NOMO-1 treated with dmso at 0.1 percent for 144 hours (cell line): ENCODE measurements around the gene NDUFS3.
A peak's percentile ranks its signal among the peaks of the same experiment; 100 is the strongest.
"Not testable (repeated sequence)": the region's sequence is repeated elsewhere in the genome, so short reads cannot be mapped to it uniquely, and the experiment has no call there.

Experiments used
- DNase-seq: peaks from one replicate; lab custom pipeline; 2025; ENCODE audit not compliant: unreplicated experiment; lab: John Stamatoyannopoulos, UW

NDUFS3 gene

DNA sequence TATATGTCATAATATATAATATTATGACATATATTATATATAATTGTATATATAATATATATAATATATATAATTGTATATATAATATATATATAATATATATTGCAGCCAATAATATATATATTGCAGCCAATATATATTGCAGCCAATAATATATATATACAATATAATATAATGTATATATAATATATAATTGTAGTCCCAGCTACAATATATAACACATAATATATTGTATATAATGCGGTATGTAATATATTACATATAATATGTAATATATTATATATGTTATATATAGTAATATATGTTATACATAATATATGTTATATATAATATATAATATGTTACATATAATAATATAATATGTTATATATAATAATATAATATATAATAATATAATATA lies 20.2 kb upstream of the NDUFS3 start:
- DNase-seq = no peak

DNA sequence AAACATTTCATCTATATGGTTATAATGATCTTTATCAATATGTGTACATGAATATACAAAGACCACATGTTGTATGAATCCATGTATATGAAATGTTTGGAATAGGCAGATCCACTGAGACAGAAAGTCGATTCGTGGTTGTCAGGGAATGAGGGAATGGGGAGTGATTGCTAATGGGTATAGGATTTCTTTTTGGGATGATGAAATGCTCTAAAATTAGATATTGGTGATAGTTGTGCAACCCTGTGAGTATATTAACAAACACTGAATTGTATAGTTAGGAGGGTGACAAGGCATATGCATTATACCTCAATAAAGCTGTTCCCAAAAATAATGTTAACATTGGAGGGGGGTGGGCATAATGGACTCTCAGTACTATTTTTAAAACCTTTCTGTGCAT lies 18.4 kb upstream of the NDUFS3 start:
- DNase-seq = no peak

DNA sequence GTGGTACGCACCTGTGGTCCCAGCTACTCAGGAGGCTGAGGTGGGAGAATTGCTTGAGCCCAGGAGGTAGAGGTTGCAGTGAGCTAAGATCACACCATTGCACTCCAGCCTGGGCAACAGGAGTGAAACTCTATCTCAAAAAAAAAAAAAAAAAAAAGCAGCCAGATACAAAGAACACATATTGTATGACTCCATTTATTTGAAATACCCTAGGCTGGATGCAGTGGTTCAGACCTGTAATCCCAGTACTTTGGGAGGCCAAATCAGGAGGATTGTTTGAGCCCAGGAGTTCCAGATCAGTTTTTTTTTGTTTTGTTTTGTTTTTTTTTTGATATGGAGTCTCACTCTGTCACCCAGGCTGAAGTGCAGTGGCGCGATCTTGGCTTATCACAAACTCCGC lies 16.5 kb upstream of the NDUFS3 start:
- DNase-seq = not testable (repeated sequence)

DNA sequence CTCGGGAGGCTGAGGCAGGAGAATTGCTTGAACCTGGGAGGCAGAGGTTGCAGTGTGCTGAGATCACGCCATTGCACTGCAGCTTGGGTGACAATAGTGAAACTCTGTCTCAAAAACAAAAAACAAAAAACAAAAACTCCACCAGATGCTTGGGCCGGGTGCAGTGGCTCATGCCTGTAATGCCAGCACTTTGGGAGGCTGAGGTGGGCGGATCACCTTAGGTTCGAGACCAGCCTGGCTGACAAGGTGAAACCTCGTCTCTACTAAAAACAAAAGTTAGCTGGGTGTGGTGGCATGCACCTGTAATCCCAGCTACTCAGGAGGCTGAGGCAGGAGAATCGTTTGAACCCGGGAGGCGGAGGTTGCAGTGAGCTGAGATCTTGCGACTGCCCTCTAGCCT lies 14.5 kb upstream of the NDUFS3 start:
- not testable (repeated sequence) for DNase-seq

DNA sequence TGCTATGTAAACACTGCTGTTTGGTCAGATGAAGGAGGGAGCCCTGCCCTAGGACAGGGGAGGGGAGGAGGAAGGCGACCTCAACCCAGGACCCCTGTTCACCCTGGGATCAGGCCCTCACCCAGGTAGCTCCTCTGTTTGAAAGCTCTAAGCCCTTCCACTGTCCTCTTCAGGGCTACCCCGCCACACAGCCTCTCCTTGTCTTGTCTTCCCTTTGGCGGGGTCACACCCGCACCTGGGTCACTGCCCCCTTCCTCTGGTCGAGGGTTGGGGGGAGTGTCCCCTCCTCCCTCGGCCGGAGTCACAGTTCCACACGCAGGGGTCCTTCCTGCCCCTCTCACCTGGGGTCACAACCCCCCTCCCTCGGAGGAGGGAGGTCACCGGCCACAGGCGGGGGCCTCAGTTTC lies 13.9 kb upstream of the NDUFS3 start:
- DNase-seq = no peak

DNA sequence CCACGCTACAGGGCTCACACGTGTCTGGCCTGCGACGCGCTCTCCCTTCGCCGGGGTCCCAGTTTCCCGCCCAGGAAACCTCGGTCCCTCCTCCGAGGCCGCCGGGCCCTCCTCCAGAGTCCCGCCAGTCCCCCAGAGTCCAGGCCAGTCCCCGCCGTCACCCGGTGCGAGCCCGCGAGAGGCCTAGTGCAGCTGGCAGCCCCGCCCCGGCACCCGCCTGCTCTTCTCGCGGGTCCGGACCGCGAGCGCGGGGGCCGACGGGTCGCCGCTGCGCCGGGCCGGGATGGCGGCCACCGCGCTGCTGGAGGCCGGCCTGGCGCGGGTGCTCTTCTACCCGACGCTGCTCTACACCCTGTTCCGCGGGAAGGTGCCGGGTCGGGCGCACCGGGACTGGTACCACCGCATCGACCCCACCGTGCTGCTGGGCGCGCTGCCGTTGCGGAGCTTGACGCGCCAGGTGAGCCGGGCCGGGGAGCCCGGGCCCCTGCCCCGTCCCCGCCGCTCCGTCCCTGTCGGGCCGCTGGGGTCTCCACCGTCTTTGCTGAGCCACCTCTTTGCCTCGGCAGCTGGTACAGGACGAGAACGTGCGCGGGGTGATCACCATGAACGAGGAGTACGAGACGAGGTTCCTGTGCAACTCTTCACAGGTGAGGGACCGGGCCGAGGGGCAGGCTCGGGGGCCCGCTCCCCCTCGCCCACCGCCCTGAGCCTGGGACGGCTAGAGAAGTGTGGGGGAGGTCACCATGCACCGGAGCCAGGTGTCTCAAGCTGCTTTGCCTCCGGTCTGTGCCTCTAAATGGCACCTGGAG lies 13.3 kb upstream of the NDUFS3 start, which contains the start of gene PTPMT1:
TSS of gene PTPMT1 (plus strand) at position 260 of the 809 bp plus-strand sequence. CDS start at position 284, 24 bp downstream.
- peak; percentile 68 for DNase-seq

DNA sequence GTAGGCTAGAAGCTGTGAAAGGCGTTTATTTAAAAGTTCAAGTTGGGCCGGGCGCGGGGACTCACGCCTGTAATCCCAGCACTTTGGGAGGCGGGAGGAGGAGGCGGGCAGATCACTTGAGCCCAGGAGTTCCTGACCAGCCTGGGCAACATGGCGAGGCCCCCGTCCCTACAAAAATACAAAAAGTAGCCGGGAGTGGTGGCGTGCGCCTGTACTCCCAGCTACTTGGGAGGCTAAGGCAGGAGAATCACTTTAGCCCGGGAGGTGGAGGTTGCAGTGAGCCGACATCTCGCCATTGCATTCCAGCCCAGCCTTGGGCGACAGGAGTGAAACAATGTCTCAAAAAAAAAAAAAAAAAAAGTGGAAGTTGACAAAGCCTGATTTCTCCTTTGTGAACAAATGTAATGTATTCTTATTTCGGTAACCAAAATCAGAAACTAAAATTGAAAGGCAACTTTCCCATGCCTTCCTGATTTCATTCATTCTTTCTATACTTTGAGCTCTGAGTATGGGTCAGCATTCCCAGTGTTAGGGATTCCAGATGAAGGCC lies 12.7 kb upstream of the NDUFS3 start:
- no peak for DNase-seq

DNA sequence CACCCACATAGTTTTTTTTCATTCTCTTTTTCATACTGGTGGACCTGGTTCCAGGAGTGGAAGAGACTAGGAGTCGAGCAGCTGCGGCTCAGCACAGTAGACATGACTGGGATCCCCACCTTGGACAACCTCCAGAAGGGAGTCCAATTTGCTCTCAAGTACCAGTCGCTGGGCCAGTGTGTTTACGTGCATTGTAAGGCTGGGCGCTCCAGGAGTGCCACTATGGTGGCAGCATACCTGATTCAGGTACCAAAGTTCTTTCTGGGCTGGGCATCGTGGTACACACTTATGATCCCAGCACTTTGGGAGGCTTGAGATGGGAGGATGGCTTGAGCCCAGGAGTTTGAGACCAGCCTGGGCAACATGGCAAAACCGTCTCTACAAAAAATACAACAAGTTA lies 9.2 kb upstream of the NDUFS3 start:
- no peak for DNase-seq

DNA sequence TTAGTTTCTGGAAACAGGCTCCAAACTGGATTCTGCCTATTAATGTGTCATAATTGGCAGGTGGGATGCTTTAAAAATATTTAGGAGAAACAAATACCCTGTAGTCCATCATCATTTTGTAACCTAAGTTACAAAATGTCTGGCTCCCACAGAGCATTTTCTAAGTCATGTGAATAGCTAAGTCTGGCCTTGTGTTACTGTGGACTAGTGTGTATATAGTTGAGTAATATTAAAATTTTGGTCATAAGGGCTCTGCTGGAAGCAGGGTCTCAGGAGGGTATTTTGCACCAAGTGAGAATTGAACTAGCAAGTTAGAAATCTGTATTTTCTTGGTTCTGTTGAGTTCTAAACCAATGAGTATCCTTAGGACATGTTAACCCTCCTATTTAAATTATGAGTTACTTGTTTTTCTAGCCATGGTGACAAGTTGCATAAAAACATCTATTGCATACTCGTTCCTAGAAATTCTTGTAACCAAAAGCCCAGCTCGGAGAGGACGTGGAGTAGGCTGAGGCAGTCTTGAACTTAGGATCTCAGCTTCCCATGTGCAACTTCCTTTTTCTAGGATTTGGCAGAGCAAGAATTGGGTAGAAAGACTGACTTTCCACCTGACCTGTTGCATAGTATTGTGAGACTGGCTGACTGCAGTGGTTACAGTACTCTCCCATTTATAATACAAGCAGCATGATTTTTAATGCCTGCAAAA lies 8.1 kb upstream of the NDUFS3 start:
- no peak for DNase-seq

DNA sequence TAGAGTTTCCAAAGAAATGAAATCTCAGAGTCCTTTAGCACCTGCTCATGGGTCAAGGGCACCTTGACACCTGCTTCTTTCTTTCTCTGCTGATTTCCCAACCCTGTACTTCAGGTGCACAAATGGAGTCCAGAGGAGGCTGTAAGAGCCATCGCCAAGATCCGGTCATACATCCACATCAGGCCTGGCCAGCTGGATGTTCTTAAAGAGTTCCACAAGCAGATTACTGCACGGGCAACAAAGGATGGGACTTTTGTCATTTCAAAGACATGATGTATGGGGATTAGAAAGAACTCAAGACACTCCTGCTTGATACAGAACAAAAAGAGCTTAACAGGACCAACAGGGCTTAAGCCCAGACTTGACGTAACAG lies 7.5 kb upstream of the NDUFS3 start:
- DNase-seq = no peak

DNA sequence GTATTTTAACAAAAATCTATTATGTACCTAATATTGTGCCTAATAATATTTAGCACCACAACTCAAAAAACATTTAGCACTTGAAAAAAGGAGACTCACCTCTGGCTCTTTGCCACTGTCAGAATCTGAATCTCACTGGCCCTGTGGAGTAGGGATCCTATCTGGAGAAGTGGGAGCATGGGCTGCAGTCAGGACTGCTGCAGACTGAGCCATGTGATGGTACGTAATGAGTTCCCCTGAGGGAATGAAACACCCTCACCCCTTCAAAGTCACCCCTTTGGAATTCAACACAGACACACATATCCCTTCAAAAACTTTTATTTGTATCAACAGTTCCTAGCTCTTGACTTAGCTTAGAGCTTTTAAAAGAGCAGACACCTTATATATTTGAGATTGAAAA lies 7.0 kb upstream of the NDUFS3 start:
- DNase-seq = no peak

DNA sequence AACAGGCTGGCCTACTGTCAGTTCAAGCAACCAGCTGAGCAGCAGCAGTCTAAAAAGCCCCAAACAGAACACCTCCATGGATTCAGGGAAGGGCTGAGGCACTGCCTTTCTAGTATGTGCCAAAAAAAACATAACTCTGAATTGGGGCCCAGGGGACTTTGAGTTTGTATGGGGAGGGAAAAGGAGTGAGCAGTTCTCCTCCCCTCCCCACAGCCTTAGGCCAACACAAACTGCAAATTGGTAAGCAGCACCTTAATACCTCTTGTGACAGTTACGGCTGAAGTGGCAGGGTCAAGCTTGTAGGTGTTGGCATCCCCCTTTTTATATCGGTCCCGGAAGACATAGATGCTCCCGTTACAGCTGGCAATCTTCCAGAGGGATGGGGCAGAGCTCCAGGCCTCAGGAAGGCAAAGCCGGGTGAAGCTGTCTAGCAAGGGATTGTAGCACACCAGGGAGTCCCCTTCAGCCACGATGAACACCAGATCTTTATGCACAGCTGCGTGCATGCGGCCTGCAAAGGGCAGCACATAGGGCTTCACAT lies 6.1 kb upstream of the NDUFS3 start:
- no peak for DNase-seq

DNA sequence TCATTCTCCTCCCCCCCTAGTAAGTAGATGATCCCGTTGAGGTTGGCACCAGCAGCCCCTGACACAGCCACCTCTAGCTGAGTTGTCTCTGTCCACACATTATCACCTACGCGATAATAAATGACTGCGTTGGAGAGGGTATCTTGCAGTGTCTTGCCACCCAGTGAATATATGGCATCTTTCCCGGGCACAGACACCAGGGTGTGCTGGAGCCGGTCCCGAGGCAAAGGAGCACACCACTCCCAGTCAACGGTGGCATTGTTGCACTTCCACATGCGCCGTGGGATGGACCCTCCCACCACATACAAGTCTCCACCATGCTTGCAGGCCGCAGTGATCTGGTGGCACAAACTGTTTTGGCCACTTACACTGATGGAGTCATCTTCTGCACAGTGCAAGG lies 5.6 kb upstream of the NDUFS3 start:
- no peak for DNase-seq

DNA sequence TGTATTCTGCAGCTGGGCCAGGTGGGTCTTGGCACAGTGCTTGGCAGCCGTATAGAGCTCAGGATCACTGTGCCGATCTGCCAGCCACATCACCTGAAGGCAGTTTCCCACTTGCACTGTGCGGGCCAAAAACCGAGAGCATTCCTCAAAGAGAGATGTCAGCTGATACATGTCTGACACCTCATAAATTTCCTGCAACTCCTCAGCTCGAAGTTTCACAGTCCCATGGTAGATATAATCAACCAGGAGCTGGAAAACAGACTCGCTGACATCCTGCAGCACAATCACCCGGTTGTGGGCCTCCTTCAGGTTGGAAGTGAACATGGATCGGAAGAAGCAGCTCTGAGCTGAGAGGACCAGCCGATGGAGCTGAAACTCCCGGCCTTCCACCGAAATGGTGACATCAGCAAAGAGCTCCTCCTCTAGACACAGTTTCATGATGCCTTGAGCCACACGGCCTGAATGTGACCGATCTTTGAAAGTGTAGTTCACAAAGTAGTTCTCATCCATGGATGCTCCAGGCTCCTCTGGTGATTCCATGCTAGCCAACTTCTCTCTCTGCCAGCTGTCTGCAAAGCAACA lies 1.3 kb upstream of the NDUFS3 start:
- no peak for DNase-seq

DNA sequence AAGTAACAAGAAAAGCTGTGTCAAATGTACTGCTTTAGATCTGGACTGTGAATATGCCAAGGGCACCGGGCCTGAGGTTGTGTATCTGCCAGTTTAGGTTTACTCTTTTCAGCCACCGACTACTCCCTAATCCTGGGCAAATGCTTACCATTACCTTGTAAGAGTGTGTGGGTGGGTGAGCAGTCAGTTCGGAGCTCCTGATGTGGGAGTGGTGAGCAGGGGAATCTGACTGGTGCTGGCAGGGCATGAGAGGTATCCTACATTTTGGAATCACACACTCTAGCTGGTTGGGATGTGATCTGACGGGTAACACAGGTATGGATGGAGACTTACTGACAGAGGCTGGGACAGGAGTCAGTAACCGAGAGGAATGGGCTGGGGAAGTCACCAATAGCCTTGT lies 5.0 kb downstream of the NDUFS3 start:
- no peak for DNase-seq

DNA sequence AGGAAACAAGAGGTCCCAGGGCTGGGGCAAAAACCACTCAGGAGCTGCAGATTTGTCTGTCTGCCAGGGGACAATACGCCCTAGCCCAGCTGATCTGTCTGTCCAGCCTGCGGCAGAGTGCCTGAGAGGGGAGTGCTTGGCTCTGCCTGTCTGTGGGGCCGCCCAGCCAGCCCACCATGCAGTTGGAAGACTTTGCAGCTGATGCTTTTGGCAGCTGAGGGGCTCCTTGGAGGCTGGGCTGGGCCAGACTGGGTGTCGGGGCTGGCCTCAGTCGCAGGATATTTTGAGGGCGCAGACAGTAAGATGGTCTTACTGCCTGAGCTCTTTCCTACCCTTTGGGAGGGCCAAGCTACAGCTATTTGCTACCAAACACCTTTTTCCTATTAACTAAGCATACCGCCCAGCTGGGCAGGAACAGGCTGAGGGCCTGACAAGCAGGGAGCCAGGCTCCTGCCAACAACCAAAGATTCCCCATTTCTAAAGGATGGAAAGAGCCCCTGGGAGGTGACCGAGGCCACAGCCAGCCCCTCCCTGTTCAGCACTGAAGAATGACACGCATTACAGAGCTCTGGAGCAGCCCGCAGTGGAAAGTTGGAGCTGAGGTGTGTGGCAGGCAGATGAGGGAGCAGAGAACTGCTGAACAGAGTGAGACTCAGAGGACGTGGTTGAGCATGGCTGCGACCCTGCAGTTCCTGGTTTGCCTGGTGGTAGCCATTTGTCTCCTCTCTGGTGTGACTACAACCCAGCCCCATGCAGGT lies 7.4 kb downstream of the NDUFS3 start, which contains the start of gene FAM180B:
TSS of gene FAM180B (plus strand) at position 581 of the 758 bp plus-strand sequence. CDS start at position 672, 91 bp downstream.
- no peak for DNase-seq

DNA sequence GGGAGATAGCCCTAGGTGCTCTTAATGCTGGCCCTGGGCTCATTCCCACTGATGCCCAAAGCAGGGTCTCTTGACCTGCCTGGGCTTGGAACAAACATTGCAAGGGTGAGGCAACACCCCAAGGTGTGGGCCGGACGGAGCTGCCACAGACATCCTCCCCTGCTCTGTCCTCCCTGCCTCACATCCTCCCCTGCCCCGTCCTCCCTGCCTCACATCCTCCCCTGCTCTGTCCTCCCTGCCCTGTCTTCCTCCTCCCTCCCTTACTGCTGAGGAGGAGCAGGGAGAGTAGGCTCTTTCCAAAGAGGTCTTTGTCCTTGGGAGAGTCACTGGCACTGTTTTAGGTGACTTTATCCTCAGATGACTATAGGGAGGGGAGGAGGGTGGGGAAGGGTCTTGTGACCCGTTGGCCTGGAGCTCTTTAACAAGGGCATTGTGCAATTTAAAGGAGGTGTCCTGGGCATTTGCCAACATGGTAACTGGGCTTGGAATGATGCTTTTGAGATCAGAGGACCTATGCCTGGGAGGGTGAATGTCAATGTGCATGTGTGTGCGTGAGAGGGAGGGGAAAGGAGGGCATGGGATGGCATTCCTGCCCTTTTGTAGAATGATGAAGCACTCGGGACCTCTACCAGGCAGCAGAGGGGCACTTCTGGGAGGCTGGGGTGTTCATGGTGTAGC lies 8.3 kb downstream of the NDUFS3 start:
- no peak for DNase-seq

DNA sequence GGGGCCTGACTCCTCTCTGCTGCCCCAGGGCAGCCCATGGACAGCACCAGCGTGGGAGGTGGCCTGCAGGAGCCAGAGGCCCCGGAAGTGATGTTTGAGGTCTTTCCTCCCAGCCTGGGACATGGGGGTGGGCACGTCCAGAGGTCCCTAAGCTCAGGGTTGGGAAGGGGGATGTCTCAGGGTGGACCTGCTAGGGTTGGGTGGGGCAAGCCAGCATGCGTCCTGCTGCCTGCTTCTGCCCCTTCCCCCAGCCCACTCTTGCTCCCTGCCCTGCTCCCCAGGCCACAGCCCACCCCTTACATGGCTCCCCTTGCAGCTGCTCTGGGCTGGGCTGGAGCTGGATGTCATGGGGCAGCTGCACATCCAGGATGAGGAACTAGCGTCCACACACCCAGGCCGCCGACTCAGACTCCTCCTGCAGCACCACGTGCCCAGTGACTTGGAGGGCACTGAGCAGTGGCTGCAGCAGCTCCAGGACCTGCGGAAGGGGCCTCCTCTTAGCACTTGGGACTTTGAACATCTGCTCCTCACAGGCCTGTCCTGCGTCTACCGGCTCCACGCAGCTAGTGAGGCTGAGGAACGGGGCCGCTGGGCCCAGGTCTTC lies 9.0 kb downstream of the NDUFS3 start:
- peak; percentile 87 for DNase-seq

DNA sequence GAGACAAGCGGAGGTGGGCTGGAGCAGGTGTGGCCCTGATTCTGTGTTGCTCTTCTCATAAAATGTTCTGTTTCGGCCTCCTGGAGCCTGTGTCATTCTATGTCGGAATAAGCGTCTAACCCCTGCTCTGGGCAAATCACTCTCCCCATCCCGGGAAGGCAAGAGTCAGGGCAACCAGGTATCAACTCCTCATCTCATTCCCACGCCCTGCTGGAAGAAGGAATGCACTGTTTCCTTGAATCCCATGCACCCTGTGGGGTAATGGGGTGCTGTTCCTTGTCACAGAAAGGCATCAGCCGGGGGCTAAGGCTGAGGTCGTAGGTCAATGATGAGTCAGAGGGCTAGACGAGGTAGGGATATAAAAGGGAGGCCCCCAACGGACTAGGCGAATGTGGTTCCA lies 10.2 kb downstream of the NDUFS3 start:
- no peak for DNase-seq

DNA sequence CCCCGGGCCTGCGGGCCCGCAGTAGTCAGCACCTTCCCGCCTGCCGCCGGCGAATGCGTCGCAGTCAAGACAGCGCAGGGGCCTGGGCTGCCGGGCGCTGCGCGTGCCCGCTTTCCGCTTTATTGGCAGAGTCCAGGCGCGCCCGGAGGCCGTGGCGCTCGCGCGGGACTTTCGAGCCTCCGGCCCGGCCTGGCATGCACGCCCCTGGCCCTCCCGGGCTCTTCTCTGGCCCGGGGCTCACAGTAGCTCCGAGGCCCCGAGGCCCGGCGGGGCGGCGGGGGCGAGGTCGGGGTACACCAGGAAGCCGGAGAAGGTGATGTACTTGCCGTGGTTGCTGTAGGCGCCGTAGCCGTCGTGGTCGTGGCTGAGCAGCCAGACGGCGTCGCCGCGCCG lies 10.7 kb downstream of the NDUFS3 start:
- no peak for DNase-seq
